Measurements from ENCODE around the gene NECTIN1.

The NECTIN1 gene

DNA sequence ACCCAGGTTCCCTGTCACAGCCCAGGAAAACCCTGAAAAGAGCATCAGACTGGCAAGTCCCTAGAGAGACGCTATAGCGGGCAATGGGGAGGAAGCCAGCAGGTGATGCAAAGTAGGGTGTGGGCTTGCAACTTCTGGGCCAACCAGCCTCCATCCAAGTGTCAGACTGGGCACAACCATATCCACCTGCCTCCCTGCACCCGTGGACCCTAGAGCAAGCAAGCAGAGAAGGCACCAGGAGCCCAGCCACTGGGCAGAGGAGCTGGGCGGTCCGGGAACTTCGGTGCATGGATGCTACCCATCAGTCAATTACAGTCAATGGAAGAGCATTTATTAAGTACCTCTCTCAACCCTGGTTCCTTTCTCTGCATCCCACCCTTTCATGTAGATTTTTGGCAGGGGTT is 2.8 kb downstream of the NECTIN1 start (continued):
- TF ChIP-seq, protein P1, sequence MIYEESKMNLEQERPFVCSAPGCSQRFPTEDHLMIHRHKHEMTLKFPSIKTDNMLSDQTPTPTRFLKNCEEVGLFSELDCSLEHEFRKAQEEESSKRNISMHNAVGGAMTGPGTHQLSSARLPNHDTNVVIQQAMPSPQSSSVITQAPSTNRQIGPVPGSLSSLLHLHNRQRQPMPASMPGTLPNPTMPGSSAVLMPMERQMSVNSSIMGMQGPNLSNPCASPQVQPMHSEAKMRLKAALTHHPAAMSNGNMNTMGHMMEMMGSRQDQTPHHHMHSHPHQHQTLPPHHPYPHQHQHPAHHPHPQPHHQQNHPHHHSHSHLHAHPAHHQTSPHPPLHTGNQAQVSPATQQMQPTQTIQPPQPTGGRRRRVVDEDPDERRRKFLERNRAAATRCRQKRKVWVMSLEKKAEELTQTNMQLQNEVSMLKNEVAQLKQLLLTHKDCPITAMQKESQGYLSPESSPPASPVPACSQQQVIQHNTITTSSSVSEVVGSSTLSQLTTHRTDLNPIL (CRISPR knock-in tag; IDR thresholded peaks at IDR 0.05; ENCODE audit: low read depth), result no peak

DNA sequence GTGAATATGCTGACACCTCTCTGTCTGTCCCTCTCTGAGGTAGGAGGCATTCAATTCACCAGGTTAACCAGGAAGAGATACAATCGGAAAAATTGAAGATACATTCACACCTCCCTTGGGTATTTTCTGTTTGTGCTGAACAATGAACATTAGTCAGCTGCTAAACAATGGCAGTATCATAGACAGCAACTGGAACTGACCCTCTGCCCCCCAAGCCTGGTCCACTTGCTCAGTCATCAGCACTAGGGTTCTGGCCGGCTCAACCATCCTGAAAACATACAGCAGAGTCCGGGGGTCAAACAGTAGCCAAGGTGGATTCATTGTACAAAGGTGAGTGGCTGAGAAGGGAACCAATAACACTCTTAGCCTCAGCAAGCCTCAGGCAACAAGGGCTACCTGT is 4.0 kb downstream of the NECTIN1 start:
- TF ChIP-seq, protein P1 (CRISPR knock-in tag; IDR thresholded peaks at IDR 0.05; ENCODE audit: low read depth), result no peak
- TF ChIP-seq, protein P2, sequence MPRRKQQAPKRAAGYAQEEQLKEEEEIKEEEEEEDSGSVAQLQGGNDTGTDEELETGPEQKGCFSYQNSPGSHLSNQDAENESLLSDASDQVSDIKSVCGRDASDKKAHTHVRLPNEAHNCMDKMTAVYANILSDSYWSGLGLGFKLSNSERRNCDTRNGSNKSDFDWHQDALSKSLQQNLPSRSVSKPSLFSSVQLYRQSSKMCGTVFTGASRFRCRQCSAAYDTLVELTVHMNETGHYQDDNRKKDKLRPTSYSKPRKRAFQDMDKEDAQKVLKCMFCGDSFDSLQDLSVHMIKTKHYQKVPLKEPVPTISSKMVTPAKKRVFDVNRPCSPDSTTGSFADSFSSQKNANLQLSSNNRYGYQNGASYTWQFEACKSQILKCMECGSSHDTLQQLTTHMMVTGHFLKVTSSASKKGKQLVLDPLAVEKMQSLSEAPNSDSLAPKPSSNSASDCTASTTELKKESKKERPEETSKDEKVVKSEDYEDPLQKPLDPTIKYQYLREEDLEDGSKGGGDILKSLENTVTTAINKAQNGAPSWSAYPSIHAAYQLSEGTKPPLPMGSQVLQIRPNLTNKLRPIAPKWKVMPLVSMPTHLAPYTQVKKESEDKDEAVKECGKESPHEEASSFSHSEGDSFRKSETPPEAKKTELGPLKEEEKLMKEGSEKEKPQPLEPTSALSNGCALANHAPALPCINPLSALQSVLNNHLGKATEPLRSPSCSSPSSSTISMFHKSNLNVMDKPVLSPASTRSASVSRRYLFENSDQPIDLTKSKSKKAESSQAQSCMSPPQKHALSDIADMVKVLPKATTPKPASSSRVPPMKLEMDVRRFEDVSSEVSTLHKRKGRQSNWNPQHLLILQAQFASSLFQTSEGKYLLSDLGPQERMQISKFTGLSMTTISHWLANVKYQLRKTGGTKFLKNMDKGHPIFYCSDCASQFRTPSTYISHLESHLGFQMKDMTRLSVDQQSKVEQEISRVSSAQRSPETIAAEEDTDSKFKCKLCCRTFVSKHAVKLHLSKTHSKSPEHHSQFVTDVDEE (CRISPR knock-in tag; IDR thresholded peaks at IDR 0.05), result no peak
- no peak for TF ChIP-seq ARNTL (CRISPR knock-in tag; IDR thresholded peaks at IDR 0.05; ENCODE audit: borderline replicate concordance, low read depth)
- no peak for TF ChIP-seq RARB (CRISPR knock-in tag; IDR thresholded peaks at IDR 0.05)
- no peak for TF ChIP-seq ZNF8 (CRISPR knock-in tag; IDR thresholded peaks at IDR 0.05)
- TF ChIP-seq OSR1 (CRISPR knock-in tag; IDR thresholded peaks at IDR 0.05), result no peak
- TF ChIP-seq ZFP3 (CRISPR knock-in tag; IDR thresholded peaks at IDR 0.05), result no peak
- no peak for TF ChIP-seq ZFP30 (CRISPR knock-in tag; IDR thresholded peaks at IDR 0.05)
- no peak for TF ChIP-seq TCF4 (CRISPR knock-in tag; IDR thresholded peaks at IDR 0.05; ENCODE audit: borderline replicate concordance)
- TF ChIP-seq, protein P3, sequence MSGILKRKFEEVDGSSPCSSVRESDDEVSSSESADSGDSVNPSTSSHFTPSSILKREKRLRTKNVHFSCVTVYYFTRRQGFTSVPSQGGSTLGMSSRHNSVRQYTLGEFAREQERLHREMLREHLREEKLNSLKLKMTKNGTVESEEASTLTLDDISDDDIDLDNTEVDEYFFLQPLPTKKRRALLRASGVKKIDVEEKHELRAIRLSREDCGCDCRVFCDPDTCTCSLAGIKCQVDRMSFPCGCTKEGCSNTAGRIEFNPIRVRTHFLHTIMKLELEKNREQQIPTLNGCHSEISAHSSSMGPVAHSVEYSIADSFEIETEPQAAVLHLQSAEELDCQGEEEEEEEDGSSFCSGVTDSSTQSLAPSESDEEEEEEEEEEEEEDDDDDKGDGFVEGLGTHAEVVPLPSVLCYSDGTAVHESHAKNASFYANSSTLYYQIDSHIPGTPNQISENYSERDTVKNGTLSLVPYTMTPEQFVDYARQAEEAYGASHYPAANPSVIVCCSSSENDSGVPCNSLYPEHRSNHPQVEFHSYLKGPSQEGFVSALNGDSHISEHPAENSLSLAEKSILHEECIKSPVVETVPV (CRISPR knock-in tag; IDR thresholded peaks at IDR 0.05), result no peak
- TF ChIP-seq ESRRG (CRISPR knock-in tag; IDR thresholded peaks at IDR 0.05), result no peak
- TF ChIP-seq, protein P4, sequence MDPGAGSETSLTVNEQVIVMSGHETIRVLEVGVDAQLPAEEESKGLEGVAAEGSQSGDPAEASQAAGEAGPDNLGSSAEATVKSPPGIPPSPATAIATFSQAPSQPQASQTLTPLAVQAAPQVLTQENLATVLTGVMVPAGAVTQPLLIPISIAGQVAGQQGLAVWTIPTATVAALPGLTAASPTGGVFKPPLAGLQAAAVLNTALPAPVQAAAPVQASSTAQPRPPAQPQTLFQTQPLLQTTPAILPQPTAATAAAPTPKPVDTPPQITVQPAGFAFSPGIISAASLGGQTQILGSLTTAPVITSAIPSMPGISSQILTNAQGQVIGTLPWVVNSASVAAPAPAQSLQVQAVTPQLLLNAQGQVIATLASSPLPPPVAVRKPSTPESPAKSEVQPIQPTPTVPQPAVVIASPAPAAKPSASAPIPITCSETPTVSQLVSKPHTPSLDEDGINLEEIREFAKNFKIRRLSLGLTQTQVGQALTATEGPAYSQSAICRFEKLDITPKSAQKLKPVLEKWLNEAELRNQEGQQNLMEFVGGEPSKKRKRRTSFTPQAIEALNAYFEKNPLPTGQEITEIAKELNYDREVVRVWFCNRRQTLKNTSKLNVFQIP (CRISPR knock-in tag; IDR thresholded peaks at IDR 0.05; ENCODE audit: borderline replicate concordance, low read depth), result no peak
- TF ChIP-seq CSDC2 (CRISPR knock-in tag; IDR thresholded peaks at IDR 0.05), result no peak
- no peak for TF ChIP-seq TOX (CRISPR knock-in tag; IDR thresholded peaks at IDR 0.05; ENCODE audit: borderline replicate concordance)
- TF ChIP-seq BACH2 (CRISPR knock-in tag; IDR thresholded peaks at IDR 0.05; ENCODE audit: borderline replicate concordance), result no peak
- no peak for TF ChIP-seq ZC3H10 (CRISPR knock-in tag; IDR thresholded peaks at IDR 0.05)
- ATAC-seq, result no peak

DNA sequence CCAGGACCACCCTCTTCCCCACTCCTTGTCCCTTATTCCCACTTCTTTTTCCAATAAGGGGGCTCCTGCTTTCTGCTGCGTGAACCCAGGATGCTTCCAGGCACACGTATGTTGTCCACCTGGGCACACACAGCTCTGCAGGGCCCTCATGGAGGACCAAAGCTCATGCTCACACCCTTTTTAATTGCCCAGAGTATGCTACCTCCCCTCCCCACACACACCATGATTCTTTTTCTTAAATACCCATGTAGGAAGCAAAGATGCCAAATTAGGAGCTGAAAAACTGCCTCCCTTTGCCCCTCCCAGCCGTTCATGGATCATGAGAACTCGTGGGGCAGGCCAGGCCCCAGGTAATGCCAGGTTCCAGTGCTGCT is 5.1 kb downstream of the NECTIN1 start:
- no peak for ATAC-seq
- TF ChIP-seq ARNTL (CRISPR knock-in tag; IDR thresholded peaks at IDR 0.05; ENCODE audit: borderline replicate concordance, low read depth), result no peak
- no peak for TF ChIP-seq ZFP30 (CRISPR knock-in tag; IDR thresholded peaks at IDR 0.05)
- no peak for TF ChIP-seq RARB (CRISPR knock-in tag; IDR thresholded peaks at IDR 0.05)
- no peak for TF ChIP-seq SNAI2 (CRISPR knock-in tag; IDR thresholded peaks at IDR 0.05)
- TF ChIP-seq, protein P1 (CRISPR knock-in tag; IDR thresholded peaks at IDR 0.05; ENCODE audit: low read depth), result no peak

DNA sequence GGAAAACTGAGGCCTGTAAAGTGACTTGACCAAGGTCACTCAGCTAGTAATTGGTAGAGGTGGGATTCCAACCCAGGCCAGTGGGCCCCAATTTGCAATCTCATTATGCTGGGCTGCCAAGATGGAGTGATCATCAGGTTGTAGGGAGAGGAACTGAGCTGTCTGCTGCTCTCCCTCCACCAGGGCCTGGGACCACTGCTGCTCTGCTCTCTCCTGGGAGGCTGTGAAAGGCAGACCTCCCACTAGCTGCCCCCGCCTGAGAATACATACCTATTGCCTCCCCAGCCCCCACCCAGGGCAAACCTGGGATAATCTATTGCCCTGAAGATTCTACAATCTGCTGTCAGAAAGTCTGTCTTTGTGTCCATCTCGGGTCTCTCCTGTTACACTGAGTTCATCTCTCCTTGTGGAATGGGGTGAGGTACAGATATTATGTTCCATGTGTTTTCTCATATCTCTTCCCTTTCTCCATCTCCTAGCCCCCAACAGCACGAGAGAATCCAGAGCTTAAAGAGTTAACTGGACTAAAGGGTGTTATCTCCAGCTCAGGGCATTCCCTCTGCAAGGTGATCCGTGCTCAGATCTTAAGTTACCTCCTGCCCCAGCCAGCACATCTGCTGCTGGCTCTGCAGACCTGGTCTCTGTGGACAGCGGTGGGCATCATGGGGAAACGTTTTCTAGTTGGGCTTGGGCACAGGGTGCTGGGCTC is 5.6 kb downstream of the NECTIN1 start:
- ATAC-seq, result no peak
- TF ChIP-seq ZNF70 (CRISPR knock-in tag; IDR thresholded peaks at IDR 0.05) (no peak), ISL1 (CRISPR knock-in tag; IDR thresholded peaks at IDR 0.05) (no peak), ZFP30 (CRISPR knock-in tag; IDR thresholded peaks at IDR 0.05) (no peak), TCF4 (CRISPR knock-in tag; IDR thresholded peaks at IDR 0.05; ENCODE audit: borderline replicate concordance) (no peak), RARB (CRISPR knock-in tag; IDR thresholded peaks at IDR 0.05) (no peak)
- TF ChIP-seq, protein P4 (CRISPR knock-in tag; IDR thresholded peaks at IDR 0.05; ENCODE audit: borderline replicate concordance, low read depth), result no peak

All from SK-N-SH treated with all-trans-retinoic acid at 6 μM for 48 hours (cell line).